Activated CD8-positive, alpha-beta memory T cell treated with anti-CD3 and anti-CD28 coated beads, Interleukin-2, amount 50 U/mL, for 48 hours (primary cell): Measurements from ENCODE around the gene MEIKIN.

Source experiments
- DNase-seq: peaks from one replicate; pipeline ENCODE4 v3.0.0-alpha.2; 2020

Gene MEIKIN, protein sequence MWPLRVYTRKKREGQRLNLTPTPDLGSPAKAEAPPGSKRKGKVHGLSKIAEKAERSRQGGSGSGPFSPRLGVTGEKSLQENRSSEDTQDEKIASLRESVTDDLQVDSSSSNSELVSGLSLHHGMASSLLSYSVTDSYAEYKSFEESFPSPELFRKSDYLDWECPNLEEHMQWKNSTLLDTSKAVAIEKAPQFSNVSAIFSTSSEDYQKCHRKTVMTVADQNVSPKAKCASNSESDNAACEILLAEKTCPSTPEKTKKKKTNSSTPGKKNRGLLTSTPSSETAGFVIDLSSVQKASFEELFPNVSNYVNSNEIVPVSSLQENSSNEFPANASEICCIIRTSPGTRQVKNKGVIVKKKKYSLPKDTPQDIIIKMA

DNA sequence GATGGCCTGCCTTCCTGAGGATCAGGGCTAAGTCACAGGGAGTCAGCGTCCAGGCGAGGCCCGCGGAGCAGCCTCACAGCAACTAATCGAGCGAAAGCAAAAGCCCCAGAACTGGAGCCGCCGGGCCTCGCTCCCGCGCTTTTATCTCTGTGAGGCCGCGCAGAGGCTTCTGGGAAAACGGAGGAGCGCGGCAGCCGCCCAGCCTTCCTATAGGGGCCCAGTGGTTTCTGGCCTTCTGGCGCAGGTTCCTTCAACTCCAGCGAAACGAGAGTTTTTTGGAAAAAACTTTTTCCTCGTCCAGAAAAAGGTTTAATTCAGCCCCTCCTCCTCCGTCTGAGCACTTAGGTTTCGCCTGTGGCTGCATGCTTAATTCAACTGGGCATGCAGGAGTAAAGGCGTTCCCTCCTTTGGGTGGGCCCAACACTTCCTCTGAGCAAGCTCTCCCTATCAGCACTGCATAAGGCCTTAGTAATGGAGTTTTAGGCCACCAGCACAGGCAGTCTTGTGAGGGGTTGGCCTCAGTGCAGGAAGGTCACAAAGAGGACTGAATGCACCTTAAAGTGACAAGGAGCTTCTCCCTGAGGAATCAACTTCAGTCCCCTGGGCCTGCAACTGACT is at the start of gene MEIKIN:
TSS of gene MEIKIN (minus strand) at position 113 of the 618 bp plus-strand sequence. CDS start 158 bp downstream, outside the sequence.
- DNase-seq, result no peak

DNA sequence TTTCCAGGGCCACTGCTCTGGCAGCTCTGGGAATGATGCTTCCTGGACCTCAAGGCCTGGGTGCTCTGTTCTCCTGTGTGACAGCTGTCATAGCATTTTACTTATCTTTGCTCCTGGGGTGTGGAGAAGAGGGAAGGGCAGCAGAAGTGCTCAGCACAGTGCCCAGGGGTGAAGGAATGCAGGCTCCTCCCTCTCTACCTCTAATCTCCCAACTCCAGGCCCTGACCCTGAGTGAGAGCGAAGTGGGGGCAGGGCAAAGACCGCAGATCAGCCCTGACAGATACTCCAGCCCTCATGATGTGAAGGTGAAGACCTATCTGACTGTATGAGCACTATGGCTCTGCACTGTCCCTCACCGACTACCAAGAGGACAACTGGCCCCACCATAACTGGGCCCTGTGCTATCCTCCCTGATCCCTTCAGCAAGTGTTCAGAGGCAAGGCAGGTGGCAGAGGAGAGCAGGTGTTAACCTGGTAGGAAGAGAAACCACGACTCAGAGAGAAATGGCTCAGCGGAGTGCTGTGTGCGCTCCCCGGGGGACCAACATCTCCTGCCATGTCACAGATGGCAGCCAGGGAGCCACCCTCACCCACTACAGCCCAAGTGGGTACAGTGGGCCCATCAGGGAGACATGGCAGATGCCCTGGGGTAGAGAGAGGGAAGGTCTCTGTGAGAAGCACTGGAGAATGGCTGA is 49.2 kb upstream of the MEIKIN start:
- DNase-seq, result no peak

DNA sequence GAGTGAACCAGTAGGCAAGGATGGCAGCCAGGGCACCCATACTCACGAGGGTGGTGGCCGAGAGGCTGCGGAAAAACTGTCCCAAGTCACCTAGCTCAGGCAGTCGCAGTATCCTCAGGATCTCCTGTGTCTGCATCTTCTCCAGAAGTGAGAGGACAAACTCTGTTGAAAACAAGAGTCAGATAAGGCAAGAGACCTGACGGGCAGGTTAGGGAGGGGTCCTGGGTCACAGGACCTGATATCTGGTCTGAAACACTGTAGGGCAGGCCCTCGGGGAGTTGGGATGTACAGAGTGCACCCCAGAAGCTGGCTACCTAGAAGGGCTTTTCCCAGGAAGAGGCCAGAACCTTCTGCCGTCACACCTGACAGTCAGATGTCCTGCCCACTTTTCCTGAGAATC is 48.6 kb upstream of the MEIKIN start:
- no peak for DNase-seq

DNA sequence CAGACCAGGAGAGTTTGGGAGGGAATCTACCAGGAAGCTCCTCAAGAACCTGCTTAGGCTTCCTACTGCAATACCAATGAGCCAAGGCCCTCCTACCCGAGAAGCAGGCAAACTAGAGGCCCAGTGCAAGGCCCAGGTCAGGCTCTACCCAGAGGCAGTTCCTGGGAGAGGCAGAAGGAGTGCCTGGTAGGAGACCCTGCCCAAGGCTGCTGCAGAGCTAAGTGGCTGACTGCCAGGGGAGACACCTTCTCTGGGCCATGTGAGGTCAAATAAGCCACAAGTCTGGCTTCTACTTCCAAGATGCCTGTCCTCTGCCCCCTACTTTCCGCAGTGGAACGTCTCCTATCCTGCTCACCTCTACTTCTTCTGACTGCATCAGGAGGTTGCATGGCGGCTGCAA is 48.2 kb upstream of the MEIKIN start:
- no peak for DNase-seq

DNA sequence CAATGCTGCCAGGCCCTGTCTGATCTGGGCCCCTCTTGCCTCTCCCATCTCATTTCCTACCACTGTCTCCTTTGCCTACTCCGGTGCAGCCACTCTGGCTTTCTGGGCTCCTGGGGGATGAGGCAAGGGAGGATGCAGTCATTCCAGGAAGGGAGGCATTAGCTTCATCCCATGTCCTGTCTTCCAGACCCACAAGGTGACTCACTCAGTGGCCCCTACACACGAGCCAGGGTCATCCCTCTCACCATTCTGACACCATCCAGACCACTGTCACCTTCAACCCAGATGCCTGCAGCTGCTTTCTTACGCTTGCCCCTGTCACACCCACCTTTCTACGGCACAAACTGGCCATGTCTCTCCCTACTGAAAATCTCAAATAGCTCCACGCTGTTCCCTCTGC is 46.9 kb upstream of the MEIKIN start:
- DNase-seq, result no peak

DNA sequence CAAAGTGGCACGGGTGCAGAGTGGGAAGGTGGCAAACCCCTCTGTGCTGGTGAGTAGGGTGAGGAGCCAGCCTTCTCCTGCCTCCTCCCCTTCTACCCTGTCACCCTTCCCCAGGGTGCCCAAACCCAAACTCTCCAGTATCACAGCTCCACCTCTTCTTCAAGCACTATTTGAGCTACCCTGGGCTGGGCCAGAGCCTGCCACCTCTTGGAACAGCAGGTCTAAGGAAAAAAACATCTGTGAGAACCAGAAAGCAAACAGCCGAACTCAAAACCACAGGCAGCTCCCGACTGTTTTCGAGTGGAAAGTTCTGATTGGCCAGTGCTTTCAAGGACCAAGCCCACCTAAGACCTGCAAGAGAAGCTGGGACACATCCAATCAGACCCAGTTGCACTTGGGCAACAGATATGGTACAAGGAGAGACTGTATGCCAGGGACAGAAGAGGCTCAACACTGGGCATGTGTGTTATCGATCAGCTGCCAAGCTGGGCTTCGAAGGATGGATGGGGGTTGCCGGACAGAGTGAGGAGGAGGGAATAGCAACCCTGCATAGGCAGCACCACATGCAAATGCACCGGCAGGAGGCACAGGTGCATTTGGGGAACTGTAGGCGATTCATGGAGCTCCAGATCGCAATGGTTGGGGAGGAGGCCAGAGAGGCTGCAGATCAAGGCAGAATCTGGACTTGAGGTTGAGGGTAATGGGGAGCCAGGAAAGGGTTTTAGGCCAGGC is 46.3 kb upstream of the MEIKIN start:
- DNase-seq, result no peak

DNA sequence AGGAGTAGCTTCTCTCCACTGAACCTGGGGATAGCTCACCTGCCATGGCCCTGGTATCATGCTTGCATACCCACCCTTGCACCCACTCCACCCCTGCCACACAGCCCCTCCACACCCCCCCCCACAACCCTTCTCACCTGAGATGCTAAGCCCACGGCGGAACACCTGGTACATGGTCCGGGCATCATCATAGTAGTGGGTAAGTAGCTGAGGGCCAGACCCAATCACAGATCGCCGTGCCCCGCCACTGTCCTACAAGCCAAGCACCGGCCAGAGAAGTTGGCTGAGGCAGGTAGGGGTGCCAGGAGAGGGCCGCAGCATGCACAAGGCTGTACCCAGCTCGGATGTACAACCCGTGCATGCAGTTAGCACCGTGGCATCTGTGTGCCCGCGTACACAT is 45.3 kb upstream of the MEIKIN start:
- DNase-seq, result no peak

DNA sequence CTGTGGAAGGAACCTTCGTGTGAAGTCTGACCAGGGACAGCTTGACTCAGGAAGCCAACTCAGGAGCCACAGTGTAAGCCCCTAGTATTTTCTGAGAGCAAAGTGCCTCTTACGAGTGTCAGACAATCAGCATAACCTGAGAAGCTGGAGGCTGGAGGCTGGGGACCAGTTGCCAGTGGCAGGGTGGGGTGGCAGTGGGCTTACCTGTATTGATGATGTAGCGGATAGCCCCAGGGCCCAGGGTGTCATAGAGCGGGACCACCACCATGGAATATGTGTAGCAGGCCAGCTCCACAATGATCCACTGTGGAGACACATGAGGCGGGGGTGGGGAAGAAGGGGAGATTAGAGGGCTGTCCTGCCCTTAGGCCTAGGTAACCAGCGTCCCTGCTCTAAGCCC is 43.1 kb upstream of the MEIKIN start:
- DNase-seq, result no peak

DNA sequence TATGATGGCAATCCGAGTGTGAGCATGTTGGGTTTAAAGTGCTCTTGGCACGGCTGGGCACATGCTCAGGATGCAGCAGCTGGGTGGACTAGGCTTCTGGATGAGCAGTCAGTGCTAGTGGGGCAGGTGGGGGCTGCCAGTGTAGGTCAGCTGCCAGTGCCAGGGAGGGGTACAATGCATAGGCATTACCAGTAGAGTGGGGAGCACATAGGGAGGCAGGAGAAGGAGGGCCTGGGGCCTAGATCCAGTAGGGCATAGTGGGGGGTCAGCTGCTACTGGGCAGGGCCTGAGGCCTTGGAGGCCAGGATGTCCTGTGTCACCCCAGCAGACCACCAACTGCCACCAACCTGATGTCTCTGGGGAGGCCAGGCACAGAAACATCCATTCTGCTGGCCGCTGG is 41.8 kb upstream of the MEIKIN start:
- DNase-seq, result no peak

DNA sequence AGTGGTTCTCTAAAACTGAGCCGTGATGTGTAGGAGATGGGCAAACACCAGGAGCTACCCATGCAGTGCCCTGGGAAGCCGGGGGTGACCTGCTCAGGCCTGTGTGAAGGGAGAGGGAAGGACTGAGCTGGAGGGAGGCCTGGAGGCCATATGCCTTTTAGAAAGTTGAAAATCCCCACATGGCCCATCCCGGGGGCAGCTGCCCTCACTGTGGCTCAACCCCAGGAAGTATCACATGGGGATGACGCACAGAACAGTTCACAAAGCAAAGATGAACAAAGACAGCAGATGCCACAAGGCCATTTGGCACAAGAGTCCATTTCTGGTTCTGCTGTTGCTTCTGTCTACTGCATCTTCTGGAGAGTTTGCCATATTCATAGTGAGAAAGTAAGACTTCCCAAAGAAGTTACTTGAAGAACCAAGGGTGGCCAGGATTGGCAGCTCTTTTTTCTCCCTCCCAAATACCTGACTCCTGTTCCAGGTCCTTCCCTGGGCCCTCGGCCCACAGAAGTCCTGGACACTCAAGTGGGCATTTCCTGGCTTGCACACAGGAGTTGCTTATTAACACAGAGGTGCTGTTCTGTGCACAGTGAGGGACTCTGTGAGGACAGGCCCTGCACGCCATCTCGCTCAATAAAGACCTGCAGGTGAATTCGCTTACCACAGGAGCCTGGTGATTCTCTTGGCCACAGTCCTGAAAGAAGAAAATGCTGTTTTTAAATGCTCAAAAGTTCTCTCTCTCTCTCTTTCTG is 40.9 kb upstream of the MEIKIN start:
- no peak for DNase-seq

DNA sequence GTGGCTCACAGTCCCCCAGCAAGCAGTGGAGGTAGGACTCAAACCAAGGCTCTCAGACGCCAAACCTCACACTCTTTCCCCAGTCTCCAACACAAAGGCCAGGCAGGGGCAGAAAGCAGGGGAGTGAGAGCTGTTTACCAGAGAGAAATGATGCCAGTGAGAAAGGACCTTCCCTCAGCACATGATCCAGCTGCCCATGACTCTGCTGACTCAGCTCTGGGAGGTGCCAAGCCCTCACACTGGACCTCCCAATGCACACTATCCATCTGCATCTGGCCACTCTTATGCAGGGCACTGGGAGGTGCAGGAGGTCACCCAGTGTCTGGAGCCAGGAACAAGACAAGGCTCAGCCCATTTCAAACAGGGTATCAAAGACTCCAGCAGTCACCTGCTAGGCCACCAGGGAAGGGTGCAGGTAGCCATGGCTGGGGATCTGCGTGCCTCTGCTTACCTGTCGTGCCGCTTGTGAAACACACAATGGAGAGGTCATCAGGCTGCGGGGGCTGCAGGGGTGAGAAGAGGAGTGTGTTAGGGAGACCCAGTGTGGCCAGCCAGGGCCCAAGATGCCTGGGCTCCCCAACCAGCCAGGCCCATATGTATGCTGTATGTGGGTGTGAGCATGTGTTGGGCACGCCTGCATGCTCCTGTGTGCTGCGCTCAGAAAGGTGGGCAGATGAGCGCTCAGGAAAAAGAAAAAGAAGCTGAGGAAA is 39.6 kb upstream of the MEIKIN start:
- no peak for DNase-seq

DNA sequence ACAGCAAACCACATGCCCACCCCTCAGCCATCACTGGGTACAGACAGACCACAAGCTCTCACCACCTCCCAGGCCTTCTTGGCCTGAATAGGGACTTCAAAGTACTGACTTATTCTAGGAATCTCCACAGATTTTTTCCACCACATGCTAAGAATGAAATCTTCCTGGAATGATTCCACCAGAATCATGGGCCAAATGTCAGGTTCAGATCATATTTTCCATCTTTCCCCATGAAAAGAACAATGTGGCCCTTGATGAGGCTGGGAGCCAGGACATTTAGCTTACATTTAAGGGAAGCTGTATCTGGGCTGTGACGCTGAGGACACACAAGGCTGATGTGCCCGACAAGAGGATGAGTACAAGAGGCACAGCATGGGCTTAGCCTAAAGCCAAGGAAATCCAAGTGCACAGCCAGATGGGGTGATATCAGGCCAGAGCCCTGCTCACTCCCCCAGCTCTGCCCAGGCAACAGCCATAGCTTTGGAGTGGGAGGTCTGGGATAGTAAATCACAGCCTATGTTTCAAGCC is 37.8 kb upstream of the MEIKIN start:
- DNase-seq, result no peak

DNA sequence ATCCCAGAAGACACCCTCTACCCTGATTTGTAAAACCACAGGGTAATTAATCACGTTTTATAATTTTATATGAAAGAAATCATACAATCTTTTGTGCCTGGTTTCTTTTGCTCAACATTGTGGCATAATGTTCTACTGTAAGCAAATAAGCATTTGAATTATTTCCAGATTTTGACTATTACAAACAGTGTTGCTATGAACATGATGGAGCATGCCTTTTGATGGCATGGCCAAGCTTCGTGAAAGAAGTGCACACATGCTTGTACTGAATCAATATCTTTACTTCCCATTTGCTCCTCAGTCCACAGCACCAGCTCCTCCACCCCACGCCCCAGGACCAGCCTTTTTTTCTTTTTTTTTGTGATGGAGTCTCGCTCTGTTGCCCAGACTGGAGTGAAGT is 36.1 kb upstream of the MEIKIN start:
- no peak for DNase-seq

DNA sequence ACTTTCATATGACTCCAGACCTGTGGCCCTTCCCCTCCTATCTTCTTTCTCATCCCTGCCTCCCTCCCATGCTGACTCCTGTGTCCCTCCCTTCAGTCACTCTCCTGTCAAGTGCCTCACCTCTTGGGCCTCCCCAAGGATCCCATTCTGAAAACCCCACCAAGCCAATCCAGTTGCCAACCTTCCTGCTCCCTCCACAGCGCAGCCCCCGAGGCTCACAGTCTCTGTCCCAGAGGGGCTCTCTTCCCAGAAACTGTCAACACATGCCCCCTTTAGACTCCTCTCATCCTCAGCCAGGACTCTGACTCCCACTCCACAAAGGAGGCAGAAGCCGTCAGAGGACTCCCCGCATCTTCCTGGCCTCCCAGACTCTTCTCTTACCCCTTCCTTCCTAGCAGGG is 35.2 kb upstream of the MEIKIN start:
- DNase-seq, result no peak

DNA sequence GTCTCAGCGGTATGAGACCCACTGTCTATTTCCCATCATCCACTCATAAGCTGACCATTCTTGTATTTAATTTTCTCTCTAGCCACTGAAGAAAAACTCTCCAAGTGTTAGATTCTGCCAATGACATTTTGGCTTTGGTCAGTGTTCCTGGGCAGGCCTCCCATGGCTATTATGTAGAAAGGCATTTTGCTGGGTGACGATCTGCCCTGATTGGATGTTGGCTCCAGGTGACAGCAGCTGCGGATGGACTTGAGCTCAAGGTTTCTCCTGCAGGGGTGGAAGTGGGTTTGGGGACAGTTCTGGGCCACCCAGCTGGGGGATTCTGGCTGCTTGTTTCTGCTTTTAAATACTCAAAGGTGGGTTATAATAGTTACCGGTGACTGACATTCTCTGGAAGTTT is 34.4 kb upstream of the MEIKIN start:
- no peak for DNase-seq

DNA sequence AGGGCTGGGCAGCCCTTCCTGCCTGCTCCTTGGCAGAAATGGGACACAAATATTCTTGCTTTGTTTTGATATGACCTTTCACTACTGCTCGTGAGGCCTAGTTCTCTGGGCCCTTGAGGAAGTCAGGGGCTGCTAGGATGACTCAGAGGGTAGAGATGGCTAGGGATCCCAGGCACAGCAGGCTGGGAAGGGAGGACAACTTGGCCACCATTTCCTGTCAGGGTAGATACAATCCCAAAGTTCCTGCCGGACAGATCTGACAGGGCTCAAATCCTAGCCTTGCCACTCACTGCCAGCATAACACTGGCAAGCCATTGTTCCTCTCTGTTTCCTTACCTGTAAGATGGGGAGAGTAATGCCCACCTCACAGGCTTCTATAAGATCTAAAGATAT is 31.7 kb upstream of the MEIKIN start:
- no peak for DNase-seq

DNA sequence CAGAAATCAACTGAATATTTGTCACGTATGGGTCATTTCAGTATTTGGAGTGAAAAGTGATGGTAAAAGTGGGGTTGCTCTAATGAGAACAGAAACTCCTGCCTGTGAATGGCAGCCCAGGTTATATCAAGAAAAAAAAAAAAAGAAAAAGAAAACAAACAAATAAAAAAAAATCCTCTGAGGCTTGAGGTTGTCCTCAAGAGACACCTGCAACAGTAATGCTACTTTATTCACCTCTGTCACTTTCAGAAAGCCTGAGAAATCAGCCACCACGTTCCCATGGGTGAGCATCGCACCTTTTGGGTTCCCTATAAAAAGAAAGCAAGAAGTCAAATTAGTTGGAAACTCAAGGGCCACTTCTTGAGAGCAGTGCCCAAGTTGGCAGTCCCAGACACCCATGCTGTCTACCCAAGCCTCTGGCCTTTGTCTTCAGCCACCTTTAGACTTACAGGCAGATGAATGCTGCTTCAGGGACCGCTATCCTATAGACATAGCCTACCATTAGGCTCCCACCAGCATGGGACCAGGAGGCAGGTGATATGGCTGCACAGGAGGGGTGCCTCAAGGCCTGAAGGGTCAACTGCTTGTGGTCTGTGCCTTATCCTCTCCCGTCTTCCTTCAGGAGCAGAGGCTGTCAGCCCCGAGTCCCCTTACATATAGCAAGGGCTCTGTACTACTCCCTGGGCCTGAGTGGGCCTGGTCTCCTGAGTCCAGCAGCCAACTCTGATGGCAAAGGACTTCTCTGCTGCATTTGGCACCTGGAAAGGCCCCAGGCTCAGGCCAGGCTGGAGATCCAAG is 31.1 kb upstream of the MEIKIN start:
- peak; percentile 43 for DNase-seq

DNA sequence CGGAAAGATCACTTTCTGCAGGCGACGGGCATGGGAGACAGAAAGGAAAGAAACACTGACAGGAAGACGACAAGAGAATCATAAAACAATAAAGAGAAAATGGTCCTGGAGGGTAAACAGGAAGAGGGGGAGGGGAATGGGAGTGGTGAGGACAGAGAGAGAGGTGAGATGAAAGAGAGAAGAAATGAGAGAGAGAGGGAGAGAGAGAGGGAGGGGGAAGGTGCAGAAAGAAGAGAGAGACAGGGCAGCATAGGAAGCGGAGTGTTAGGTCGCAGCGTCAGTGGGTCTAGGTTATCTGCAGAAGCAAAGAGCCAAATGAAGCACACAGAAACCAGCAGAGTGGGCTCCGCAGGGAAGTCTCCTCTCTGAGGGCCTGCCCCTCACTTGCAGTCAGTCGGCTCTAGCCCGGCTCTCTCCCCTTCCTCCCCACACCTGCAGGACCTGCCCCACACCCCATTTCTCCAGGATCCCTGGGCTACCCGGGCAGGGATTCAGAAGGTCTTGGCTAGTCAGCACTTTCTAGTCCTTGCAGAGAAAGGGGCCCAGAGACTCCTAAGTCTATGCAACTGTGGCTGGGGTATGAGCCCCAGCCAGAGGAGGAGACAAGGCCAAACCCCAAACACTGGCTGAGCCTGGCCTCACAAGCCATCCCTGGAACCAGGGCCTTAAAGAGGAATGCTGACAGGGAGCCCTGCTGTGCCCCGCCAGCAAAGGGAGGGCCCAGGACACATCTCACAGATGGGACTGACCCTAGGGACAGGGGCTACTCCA is 29.7 kb upstream of the MEIKIN start:
- DNase-seq, result peak; percentile 57

DNA sequence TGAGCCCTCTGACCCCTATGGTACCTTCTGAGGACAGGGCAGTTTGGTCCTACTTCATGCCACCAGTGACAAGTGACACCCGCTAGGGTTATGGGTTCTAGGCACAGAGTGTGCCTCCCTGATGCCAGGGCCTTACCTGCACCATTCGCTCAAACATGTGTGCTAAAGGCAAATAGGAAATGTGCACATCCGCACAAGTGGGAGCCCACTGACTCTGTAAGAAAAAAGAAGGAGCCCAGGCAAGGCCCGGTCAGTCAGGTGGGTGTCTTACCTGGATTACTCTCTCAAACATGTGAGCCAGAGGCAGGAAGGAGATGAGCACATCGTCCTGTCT is 29.1 kb upstream of the MEIKIN start:
- DNase-seq, result peak; percentile 54

DNA sequence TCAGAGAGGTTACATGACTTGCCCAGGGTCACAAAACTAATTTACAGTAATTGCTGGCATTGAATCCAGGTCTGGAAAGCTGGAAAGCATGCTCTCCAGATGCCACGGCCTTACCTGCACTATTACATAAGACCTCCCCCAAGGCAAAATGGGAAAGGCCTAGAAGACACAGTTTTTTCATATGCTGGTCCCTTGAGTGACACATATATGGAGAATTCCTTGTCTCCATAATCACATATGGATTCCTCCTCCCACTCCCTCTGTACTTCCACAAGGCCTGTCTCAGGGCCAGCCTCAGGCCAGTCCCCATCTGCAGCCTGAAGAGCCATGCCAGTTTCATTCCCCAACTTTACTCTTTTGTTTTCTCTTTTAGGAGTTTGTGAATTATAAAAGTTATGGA is 28.6 kb upstream of the MEIKIN start:
- peak; percentile 29 for DNase-seq
